MM.1S (cell line): ENCODE data around the gene GRK4.
"Not testable (repeated sequence)": the region's sequence is repeated elsewhere in the genome, so short reads cannot be mapped to it uniquely, and the experiment has no call there.

Experiments
- DNase-seq: peaks from one replicate; pipeline ENCODE4 v3.0.0-alpha.2; 2015
- H2AFZ ChIP-seq: fragments of 300-600 bp; sonication (generic); 2 replicates; pipeline ENCODE4 v1.6.0; 2016; ENCODE audit warnings: antibody characterized with exemption, low read length
- H3F3A ChIP-seq: fragments of 300-600 bp; sonication (generic); 2 replicates; pipeline ENCODE4 v1.6.1; 2016; ENCODE audit warnings: mild to moderate bottlenecking, antibody characterized with exemption, low read length, moderate library complexity, mixed read lengths; ENCODE audit not compliant: insufficient read depth
- H3K27ac ChIP-seq: fragments of 300-600 bp; sonication (generic); 2 replicates; pipeline ENCODE4 v1.5.1; 2016; ENCODE audit warnings: mild to moderate bottlenecking, low read length
- H3K27me3 ChIP-seq: fragments of 300-600 bp; sonication (generic); replicated peaks from 2 replicates; pipeline ENCODE4 v1.6.0; 2016; ENCODE audit warnings: low read length; ENCODE audit not compliant: insufficient read depth
- H3K36me3 ChIP-seq: fragments of 300-600 bp; sonication (generic); replicated peaks from 2 replicates; pipeline ENCODE4 v1.6.1; 2016; ENCODE audit warnings: mild to moderate bottlenecking, low read length, mixed read lengths; ENCODE audit not compliant: insufficient read depth
- H3K4me1 ChIP-seq: fragments of 300-600 bp; sonication (generic); 2 replicates; pipeline ENCODE4 v1.6.1; 2016; ENCODE audit warnings: low read length, mixed read lengths
- H3K4me2 ChIP-seq: fragments of 300-600 bp; sonication (generic); 2 replicates; pipeline ENCODE4 v1.6.0; 2016; ENCODE audit warnings: low read depth, low read length
- H3K4me3 ChIP-seq: fragments of 300-600 bp; sonication (generic); 2 replicates; pipeline ENCODE4 v1.5.1; 2016; ENCODE audit warnings: low read length, mixed read lengths
- H3K79me2 ChIP-seq: fragments of 300-600 bp; sonication (generic); 2 replicates; pipeline ENCODE4 v1.6.1; 2016; ENCODE audit warnings: mixed run types, low read length, mixed read lengths
- H3K9ac ChIP-seq: fragments of 300-600 bp; sonication (generic); 2 replicates; pipeline ENCODE4 v1.6.1; 2016; ENCODE audit warnings: low read length, mixed read lengths
- H3K9me2 ChIP-seq: fragments of 300-600 bp; sonication (generic); replicated peaks from 2 replicates; pipeline ENCODE4 v1.6.1; 2016; ENCODE audit warnings: mild to moderate bottlenecking, low read length, mixed read lengths; ENCODE audit not compliant: insufficient read depth
- H3K9me3 ChIP-seq: fragments of 300-600 bp; sonication (generic); replicated peaks from 2 replicates; pipeline ENCODE4 v1.6.1; 2016; ENCODE audit warnings: mild to moderate bottlenecking, low read length, mixed read lengths; ENCODE audit not compliant: insufficient read depth
- H4K20me1 ChIP-seq: fragments of 300-600 bp; sonication (generic); 2 replicates; pipeline ENCODE4 v1.6.1; 2016; ENCODE audit warnings: mild to moderate bottlenecking, low read length, moderate library complexity, mixed read lengths; ENCODE audit not compliant: insufficient read depth
- EZH2 ChIP-seq: fragments of 300-600 bp; sonication (generic); optimal IDR thresholded peaks from 2 replicates; pipeline ENCODE3; 2017; ENCODE audit warnings: low read depth, mild to moderate bottlenecking, antibody characterized with exemption, low read length, mixed read lengths
- EZH2phosphoT487 ChIP-seq: fragments of 300-600 bp; sonication (generic); IDR thresholded peaks from 2 replicates; pipeline ENCODE4 v1.6.1; 2018; ENCODE audit warnings: antibody characterized with exemption, low read length
- TF ChIP-seq, protein P1 (sequence below): fragments of 300-600 bp; sonication (generic); IDR thresholded peaks from 2 replicates; pipeline ENCODE4 v1.5.1; 2016; ENCODE audit warnings: antibody characterized with exemption, low read length, mixed read lengths

GRK4 gene

GRCh38 chr4:3046623-3047022 is 83.3 kb downstream of the GRK4 start:
- peak overlapping the region; percentile 75 for H3K27ac ChIP-seq
- H3K36me3 ChIP-seq, result no peaks in the 10 kb centered on the region
- H3F3A ChIP-seq, result peaks cover 19% of the 10 kb centered on the region
- H3K27me3 ChIP-seq, result peaks cover 23% of the 10 kb centered on the region
- H3K9ac ChIP-seq, result no peak overlapping the region
- H3K4me1 ChIP-seq, result peaks cover 18% of the 10 kb centered on the region
- no peak for DNase-seq
- TF ChIP-seq EZH2 (no peak), EZH2phosphoT487 (no peak)
- TF ChIP-seq, protein P1, sequence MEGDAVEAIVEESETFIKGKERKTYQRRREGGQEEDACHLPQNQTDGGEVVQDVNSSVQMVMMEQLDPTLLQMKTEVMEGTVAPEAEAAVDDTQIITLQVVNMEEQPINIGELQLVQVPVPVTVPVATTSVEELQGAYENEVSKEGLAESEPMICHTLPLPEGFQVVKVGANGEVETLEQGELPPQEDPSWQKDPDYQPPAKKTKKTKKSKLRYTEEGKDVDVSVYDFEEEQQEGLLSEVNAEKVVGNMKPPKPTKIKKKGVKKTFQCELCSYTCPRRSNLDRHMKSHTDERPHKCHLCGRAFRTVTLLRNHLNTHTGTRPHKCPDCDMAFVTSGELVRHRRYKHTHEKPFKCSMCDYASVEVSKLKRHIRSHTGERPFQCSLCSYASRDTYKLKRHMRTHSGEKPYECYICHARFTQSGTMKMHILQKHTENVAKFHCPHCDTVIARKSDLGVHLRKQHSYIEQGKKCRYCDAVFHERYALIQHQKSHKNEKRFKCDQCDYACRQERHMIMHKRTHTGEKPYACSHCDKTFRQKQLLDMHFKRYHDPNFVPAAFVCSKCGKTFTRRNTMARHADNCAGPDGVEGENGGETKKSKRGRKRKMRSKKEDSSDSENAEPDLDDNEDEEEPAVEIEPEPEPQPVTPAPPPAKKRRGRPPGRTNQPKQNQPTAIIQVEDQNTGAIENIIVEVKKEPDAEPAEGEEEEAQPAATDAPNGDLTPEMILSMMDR, result no peak
- no peaks in the 10 kb centered on the region for H3K9me2 ChIP-seq
- H3K9me3 ChIP-seq, result no peaks in the 10 kb centered on the region
- no peak overlapping the region for H3K4me3 ChIP-seq
- H2AFZ ChIP-seq, result no peak overlapping the region
- H3K79me2 ChIP-seq, result peaks cover 4% of the 10 kb centered on the region
- H4K20me1 ChIP-seq, result no peaks in the 10 kb centered on the region
- H3K4me2 ChIP-seq, result peak overlapping the region; percentile 21; the same call in 1 of the 2 replicates

- H3K4me3 ChIP-seq, result peak overlapping the region; percentile 18; the same call in 1 of the 2 replicates
- H3K9ac ChIP-seq, result peak overlapping the region; percentile 7; the same call in 1 of the 2 replicates
- H3K4me2 ChIP-seq, result peak overlapping the region; percentile 40; the same call in 1 of the 2 replicates
- DNase-seq, result peak; percentile 98
- no peaks in the 10 kb centered on the region for H3K79me2 ChIP-seq
- TF ChIP-seq EZH2, result no peak
- TF ChIP-seq, protein P1, result peak; percentile 61
- TF ChIP-seq EZH2phosphoT487, result no peak
- H3K9me2 ChIP-seq, result no peaks in the 10 kb centered on the region
- H3K4me1 ChIP-seq, result peaks cover 18% of the 10 kb centered on the region
- H4K20me1 ChIP-seq, result no peaks in the 10 kb centered on the region
- peaks cover 19% of the 10 kb centered on the region for H3F3A ChIP-seq
- H3K27ac ChIP-seq, result peak overlapping the region; percentile 65; the same call in 1 of the 2 replicates
- no peaks in the 10 kb centered on the region for H3K36me3 ChIP-seq
- H2AFZ ChIP-seq, result no peak overlapping the region
- H3K9me3 ChIP-seq, result no peaks in the 10 kb centered on the region
- H3K27me3 ChIP-seq, result peaks cover 32% of the 10 kb centered on the region
Measured at GRCh38 chr4:3047464-3048286, 84.3 kb downstream of the GRK4 start.

GRCh38 chr4:3051141-3051897 is 87.9 kb downstream of the GRK4 start:
- not testable (repeated sequence) for H4K20me1 ChIP-seq
- peaks cover 12% of the 10 kb centered on the region for H3K4me1 ChIP-seq

More at GRCh38 chr4:3051141-3051897, 87.9 kb downstream of the GRK4 start:
- not testable (repeated sequence) for H3K79me2 ChIP-seq, H3K9ac ChIP-seq, H3K9me2 ChIP-seq, H3K27ac ChIP-seq, H3K36me3 ChIP-seq, H3K4me2 ChIP-seq, H3K4me3 ChIP-seq, DNase-seq, H2AFZ ChIP-seq, H3K9me3 ChIP-seq
- Histone ChIP-seq H3K27me3 (peaks cover 43% of the 10 kb centered on the region), H3F3A (peaks cover 13% of the 10 kb centered on the region)
